ENCODE data around the gene RAET1L.
"Not testable (repeated sequence)": the region's sequence is repeated elsewhere in the genome, so short reads cannot be mapped to it uniquely, and the experiment has no call there.

DNA sequence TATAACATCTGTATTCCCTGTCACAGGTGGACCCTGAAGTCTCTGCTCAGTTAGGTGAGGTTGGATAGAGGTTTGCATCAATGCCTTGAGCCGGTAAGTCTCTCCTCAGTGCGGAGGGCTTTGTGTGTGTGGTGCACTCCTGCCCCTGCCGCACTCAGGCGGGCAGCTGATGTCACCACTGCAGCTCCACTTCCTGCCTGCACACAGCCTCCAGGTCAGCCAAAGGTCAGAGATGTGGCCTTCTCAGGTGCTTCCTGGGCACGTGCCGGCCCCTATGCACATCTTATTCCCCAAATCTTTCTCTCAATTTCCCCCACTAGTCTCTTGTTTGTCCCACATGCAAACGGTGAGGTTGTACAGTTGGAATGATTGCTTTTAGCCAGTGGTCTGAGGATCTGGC lies 34.6 kb upstream of the RAET1L start:
- TF ChIP-seq EZH2phosphoT487 (IDR thresholded peaks at IDR 0.05; ENCODE audit: insufficient read depth, low read depth); EZH2 (IDR thresholded peaks at IDR 0.05; ENCODE audit: insufficient read depth, poor library complexity, severe bottlenecking): not testable (repeated sequence)

Measured in GM23248 (cell line).